ENCODE measurements around the gene ELP5. TPM values are rescaled to one million over a fixed set of nuclear protein-coding genes. Genes with fewer than 3 reads are reported as not detected.

Gene ELP5
- total RNA-seq, 1 donor from 2014 or later: 20.0 TPM

GRCh38 chr17:7293816-7294613 is 42.0 kb downstream of the ELP5 start:
- Histone ChIP-seq H3K36me3 (ENCODE audit: control insufficient read depth, insufficient read depth, low read length) (no peaks in the 10 kb centered on the region), H3K27me3 (ENCODE audit: control insufficient read depth, insufficient read depth, low read length) (peaks cover 3% of the 10 kb centered on the region), H3K4me3 (ENCODE audit: low read depth, low read length) (peak overlapping the region; percentile 34)
- DNase-seq (ENCODE audit: low read depth): no peak
- FAIRE-seq: no peak
- TF ChIP-seq, protein P1, sequence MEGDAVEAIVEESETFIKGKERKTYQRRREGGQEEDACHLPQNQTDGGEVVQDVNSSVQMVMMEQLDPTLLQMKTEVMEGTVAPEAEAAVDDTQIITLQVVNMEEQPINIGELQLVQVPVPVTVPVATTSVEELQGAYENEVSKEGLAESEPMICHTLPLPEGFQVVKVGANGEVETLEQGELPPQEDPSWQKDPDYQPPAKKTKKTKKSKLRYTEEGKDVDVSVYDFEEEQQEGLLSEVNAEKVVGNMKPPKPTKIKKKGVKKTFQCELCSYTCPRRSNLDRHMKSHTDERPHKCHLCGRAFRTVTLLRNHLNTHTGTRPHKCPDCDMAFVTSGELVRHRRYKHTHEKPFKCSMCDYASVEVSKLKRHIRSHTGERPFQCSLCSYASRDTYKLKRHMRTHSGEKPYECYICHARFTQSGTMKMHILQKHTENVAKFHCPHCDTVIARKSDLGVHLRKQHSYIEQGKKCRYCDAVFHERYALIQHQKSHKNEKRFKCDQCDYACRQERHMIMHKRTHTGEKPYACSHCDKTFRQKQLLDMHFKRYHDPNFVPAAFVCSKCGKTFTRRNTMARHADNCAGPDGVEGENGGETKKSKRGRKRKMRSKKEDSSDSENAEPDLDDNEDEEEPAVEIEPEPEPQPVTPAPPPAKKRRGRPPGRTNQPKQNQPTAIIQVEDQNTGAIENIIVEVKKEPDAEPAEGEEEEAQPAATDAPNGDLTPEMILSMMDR (IDR thresholded peaks at IDR 0.05; ENCODE audit: insufficient read depth, low read length, severe bottlenecking): no peak

DNA sequence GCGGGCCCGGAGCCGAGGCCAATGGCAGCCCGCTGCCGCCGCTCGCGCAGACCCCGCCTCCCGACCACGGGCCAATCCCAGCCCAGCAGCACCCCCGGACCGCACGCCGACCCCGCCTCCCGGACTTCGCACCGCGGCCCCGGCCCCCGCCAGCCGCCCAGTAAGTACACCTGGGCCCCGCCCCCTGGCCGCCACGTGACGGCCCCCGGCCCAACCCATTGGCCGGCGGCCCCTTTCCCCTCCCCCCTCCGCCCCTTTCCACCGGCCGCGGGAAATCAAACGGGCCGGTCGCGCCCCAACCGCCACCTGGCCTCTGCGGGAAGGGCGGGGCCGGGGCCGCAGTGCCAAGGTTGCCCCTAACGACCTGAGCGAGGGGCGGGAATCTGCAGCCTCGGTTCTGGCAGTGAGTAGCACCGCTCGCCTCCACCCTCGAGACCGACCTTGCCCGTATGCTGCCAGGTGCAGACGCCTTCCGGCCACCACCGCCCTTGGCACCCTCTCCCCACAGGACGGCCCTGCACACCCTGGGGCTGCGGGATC is 42.7 kb downstream of the ELP5 start, which contains the start of gene YBX2:
Gene YBX2, minus strand, starts transcription at position 26 of the 540 bp plus-strand sequence. CDS start 139 bp downstream, outside the sequence.
- Histone ChIP-seq H3K36me3 (ENCODE audit: control insufficient read depth, insufficient read depth, low read length) (no peaks in the 10 kb centered on the region), H3K27me3 (ENCODE audit: control insufficient read depth, insufficient read depth, low read length) (peaks cover 3% of the 10 kb centered on the region), H3K4me3 (ENCODE audit: low read depth, low read length) (peak within 1 kb of the TSS; percentile 34)
- TF ChIP-seq, protein P1 (IDR thresholded peaks at IDR 0.05; ENCODE audit: insufficient read depth, low read length, severe bottlenecking): no peak
- DNase-seq (ENCODE audit: low read depth) (no peak), FAIRE-seq (no peak)

GRCh38 chr17:7295230-7296180 is 43.5 kb downstream of the ELP5 start:
- TF ChIP-seq, protein P1 (IDR thresholded peaks at IDR 0.05; ENCODE audit: insufficient read depth, low read length, severe bottlenecking): peak; percentile 11
- peaks cover 3% of the 10 kb centered on the region for H3K27me3 ChIP-seq (ENCODE audit: control insufficient read depth, insufficient read depth, low read length)
- no peak for DNase-seq (ENCODE audit: low read depth)
- FAIRE-seq: no peak
- H3K4me3 ChIP-seq (ENCODE audit: low read depth, low read length): peak overlapping the region; percentile 34
- no peaks in the 10 kb centered on the region for H3K36me3 ChIP-seq (ENCODE audit: control insufficient read depth, insufficient read depth, low read length)

GRCh38 chr17:7296189-7296861 is 44.3 kb downstream of the ELP5 start:
- FAIRE-seq (no peak), DNase-seq (ENCODE audit: low read depth) (peak; percentile 42)
- H3K27me3 ChIP-seq (ENCODE audit: control insufficient read depth, insufficient read depth, low read length): peaks cover 2% of the 10 kb centered on the region
- H3K4me3 ChIP-seq (ENCODE audit: low read depth, low read length): no peak overlapping the region
- TF ChIP-seq, protein P1 (IDR thresholded peaks at IDR 0.05; ENCODE audit: insufficient read depth, low read length, severe bottlenecking): peak; percentile 93
- no peaks in the 10 kb centered on the region for H3K36me3 ChIP-seq (ENCODE audit: control insufficient read depth, insufficient read depth, low read length)

GRCh38 chr17:7304179-7304578 is 52.2 kb downstream of the ELP5 start:
- DNase-seq (ENCODE audit: low read depth) (no peak), FAIRE-seq (no peak)
- H3K36me3 ChIP-seq (ENCODE audit: control insufficient read depth, insufficient read depth, low read length): no peaks in the 10 kb centered on the region
- H3K4me3 ChIP-seq (ENCODE audit: low read depth, low read length): no peak overlapping the region
- TF ChIP-seq, protein P1 (IDR thresholded peaks at IDR 0.05; ENCODE audit: insufficient read depth, low read length, severe bottlenecking): no peak
- H3K27me3 ChIP-seq (ENCODE audit: control insufficient read depth, insufficient read depth, low read length): no peaks in the 10 kb centered on the region
